COR-L47 (cell line): ENCODE data around the gene TAF4B.
"Not testable (repeated sequence)": the region's sequence is repeated elsewhere in the genome, so short reads cannot be mapped to it uniquely, and the experiment has no call there.

Experiments
- DNase-seq: peaks from one replicate; lab custom pipeline; 2025; lab: John Stamatoyannopoulos, UW

Gene TAF4B

DNA sequence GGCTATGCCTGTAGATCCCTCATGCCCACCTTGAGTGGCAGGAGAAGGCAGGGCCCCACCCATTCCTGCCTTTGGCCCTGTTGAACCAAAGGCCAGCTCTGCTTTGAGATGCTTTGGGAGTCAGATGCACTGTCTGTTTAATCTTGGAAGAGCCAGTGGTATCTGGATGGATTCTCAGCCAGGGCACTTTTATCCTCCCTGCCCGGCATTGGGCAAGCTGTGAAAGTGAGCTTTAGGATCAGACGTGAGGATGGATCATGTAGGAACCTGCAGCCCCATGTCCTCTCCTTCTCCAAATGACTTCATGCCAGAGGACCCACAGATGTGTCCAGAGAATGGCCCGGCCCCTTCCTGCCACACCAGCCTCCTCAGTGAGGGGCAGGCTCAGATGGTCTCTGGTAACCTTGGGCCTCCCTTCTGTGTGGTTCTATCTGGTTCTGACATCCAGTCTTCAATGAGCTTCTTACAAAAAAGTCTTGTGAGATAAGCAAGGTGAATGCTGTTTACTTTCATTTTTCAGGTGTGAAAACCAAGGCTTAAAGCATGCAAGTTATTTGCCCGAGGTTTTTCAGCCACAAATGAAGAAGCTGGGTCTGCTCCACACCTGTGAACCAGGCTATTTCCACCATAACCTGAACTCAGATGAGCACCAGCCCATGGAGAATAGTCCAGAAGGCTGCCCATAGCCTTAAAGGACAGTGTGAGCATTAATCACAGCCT is 198.3 kb downstream of the TAF4B start:
- no peak for DNase-seq

DNA sequence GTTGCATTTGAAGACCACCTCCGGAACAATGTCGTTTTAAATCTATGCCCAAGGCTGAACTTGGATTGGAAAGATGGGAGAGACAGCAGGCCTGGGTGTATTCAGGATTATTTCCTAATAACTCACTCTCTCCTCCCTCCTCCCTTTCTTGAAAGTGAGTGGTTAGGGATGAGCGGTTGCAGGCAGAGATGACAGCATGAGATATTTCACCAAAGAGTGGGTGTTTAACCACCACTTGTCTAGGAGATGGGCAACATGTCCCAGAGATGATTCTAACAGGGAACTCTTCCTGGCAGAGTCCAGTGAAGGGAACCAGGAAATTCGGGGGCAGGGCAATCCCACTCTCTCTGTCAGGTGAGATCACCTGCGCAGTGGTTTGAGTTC is 198.9 kb downstream of the TAF4B start:
- no peak for DNase-seq

DNA sequence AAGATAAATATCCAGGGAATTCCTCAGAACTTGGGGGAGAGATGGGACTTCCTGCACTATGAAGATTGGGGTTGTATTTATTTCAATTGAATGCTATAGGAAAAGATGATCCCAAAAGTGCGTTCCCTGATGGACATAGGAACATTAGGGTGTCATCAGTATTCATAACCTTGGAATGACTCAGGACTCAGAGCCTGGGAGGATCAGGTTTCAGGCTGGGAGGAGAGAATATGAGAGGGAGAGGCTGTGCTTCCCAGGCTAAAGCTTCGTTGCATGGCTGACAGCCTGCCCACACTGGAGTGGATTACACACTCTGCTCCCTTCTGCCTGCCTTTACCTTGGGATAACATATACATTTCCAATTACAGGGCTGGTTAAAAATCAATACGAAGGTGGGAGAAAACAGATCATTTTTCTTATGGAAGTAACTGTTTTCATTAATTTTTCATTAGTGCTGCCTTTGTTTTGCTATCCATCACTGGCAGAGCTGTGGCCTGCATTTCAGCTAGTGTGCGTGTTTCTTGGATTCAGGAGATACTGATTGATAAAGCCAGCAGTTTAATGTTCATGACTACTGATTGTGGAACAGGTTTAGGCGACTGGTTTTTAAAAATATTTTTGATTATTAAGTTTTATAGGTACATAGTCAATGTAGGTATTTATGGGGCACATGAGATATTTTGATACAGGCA is 203.4 kb downstream of the TAF4B start:
- DNase-seq, result no peak

DNA sequence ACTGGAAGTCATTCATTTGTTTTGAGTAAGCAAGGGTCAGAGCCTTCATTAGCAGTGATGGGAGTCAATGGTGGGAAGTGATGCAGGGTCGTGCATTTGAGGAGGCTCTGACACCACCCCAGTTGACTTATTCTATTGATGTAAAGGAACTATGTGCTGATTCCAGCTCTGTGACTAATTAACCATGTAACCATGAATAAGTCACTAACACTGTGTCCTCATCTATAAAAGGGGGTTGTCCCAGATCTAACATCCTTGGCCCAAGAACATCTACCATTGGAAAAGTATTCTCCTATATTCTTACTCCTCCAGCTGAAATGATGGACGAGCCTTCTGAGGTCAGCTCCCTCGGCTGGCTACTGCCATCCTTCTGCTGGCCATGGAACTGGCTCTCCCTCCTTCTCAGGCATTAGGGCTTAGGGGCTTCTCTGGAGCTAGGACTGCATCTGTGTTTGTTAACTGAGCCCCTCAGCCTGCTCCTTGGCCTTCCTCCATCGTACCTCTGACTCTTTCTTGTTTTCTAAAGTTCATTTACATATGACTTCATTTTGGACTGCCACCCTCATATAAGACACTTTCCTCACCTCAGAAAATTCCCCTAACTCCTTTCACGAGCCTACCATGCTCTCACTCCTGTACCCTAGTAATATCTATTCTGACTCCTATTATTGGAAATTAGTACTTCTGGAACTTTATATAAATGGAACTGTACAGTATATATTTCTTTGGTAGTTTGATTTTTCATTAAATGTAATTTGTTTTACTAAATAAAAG is 206.6 kb downstream of the TAF4B start:
- DNase-seq, result no peak

DNA sequence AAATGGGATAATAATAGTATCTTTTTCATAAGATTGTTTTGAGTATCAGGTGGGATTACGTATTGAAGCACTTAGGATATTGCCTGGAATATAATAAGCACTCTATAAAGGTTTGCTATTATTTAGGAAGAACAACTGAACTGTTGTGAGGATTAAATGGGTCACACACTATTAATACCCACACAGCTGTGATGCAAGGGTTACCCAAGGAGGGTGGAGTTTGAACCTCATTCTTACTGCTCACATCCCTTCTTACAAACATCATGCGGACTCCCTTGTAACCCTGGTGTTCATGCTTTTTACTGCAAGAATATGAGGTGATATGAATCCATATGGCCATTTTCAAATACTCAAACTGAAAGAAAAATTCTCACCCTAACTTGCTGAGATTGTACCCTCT is 208.6 kb downstream of the TAF4B start:
- DNase-seq, result no peak

DNA sequence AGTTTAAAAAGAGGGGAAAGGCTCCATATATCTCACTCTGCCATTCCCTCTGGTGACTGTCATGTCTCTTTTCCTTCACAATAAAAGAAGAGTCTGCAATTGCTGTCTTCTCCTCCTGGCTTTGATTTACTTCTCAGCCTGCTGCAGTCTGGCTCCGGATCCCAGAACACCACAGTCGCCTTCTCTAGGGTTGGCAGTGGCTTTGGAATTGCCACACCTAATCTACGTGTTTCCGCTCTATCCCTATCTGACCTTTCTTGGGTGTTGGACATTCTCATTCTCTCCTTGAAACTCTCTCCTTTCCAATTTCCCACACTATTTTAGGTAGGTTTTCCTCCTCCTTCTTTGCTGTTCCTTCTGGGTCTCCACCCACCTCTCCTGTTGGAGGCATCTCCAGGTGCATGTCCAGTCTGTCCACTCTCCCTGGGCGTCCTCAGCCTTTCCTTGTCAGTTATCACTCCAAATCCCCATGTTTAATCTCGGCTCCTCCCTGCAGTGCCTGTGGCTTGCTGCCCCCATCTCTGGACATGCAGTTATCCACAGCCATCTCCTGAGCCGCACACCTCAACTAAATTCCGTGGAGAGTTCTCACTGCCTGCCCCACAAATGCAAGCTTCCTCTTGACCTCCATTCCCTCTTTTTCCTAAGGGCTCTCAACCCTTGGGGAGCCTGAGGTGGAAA is 209.3 kb downstream of the TAF4B start:
- no peak for DNase-seq

DNA sequence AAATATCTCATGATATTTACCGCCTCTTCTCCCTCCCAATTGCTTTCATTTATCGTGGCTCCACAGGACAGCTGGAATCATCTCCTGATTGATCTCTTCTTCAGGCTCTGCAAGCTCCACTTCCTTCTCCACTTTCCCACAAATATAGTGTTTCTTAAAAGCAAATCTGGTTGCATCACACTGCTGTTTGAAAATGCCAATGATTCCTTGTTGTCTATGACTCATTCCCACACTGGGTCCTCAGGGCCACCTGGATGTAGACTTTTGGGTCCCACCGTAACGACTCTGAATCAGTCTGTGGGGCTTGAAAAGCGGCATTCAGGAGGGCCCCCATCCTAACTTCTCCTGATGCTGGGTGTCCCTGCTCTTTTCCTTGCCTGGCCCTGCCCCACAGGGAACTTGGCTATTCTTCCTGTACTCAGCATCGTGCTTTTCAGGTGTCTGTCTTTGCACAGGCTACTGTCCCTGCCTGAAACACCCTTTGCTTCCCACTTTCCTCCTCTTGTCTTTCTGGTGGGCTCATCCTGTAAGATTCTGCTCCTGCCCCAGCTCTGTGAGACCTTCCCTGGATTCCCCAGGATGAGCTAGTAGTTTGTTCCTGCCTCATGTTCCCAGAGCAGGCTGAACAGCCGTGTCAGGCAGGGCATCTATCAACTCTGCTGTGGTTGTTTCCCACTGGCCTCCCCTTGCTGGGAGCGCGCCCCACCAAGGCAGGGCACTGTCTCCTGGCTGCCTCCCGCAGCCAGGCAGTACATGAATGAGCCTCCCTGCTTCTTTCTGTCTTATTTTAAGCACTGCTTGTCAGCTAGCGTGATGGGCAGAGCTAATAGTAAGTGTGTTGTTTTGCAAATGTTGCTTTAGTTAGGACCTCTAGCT is 210.2 kb downstream of the TAF4B start:
- no peak for DNase-seq

DNA sequence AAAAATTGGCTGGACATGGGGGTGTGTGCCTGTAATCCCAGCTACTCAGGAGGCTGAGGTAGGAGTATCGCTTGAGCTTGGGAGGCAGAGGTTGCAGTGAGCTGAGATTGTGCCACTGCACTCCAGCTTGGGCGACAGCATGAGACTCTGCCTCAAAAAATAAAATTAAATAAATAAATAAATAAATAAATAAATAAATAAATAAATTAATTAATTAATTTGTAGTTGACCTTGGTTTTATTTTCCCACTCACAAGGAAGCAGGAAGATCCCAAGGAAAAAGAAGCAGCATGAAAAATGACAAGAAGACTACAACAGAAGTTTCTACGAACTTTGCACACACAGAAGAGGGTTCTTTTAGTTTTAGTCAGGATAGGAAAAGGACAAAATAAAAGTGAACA is 211.4 kb downstream of the TAF4B start:
- DNase-seq, result not testable (repeated sequence)

DNA sequence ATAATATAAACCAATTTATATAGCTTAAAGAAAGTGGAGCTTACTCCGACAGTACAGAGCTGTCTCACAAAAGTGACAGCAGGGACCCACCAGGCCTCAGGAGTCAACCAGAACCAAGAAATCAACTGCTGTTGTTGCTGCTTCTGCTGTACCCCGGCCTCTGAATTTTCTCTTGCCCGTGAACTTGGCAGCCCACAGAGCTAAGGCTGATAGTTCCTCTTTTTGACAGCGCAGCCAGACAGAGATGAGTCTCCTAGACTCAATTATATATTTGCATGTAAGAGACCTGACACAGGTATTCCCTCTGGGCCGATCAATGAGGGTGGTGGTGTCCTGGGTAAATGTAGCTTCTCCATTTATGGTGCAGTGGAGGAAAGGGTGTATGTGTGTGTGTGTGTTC is 212.7 kb downstream of the TAF4B start:
- no peak for DNase-seq

DNA sequence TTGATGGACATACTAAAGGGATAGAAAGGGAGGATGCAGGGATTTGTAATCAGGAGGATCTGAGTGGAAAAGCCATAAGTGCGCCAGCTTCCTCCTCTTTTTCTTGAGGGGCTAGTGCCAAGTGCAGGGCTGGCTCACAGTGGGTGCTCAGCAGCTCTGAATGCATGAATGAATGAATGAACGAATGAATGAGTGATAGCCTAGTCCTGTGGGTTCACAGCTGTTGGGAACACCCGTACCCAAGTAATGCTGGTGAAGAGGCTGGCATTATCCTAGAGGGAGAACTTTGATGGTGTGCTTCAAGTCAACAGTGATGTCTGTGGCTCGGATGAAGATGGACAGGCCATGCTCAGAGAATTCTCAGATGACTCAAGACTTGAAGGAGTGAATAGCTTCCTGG is 213.3 kb downstream of the TAF4B start:
- DNase-seq, result no peak

DNA sequence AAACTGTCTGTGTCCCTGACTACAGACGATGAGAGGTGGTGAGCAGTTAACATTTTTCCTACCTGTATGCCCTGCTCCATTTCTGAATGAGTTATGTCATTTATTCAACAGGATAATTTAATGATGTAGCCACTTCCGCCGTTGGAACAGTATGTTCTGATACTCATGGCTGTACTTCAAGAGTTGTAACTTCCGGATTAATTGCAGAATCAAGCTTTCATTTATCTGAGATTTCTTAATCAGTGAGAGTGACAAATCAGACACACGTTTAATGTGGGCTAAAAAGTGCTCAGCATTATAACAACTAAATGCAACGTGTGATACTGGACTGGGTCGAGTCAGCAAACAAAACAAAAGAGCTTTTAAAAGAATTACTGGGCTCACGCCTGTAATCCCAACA is 214.4 kb downstream of the TAF4B start:
- no peak for DNase-seq
